ENCODE measurements around the gene GPR17.

- TF ChIP-seq, protein P1, sequence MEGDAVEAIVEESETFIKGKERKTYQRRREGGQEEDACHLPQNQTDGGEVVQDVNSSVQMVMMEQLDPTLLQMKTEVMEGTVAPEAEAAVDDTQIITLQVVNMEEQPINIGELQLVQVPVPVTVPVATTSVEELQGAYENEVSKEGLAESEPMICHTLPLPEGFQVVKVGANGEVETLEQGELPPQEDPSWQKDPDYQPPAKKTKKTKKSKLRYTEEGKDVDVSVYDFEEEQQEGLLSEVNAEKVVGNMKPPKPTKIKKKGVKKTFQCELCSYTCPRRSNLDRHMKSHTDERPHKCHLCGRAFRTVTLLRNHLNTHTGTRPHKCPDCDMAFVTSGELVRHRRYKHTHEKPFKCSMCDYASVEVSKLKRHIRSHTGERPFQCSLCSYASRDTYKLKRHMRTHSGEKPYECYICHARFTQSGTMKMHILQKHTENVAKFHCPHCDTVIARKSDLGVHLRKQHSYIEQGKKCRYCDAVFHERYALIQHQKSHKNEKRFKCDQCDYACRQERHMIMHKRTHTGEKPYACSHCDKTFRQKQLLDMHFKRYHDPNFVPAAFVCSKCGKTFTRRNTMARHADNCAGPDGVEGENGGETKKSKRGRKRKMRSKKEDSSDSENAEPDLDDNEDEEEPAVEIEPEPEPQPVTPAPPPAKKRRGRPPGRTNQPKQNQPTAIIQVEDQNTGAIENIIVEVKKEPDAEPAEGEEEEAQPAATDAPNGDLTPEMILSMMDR (conservative IDR thresholded peaks at IDR 0.05 in 1 of 2, IDR thresholded peaks at IDR 0.05 in 1 of 2; ENCODE audit: extremely low read depth in 1 of 2, insufficient read depth in 1 of 2, low read depth in 1 of 2, low read length in 2 of 2), result no peak
- TF ChIP-seq EZH2 (IDR thresholded peaks at IDR 0.05; ENCODE audit: borderline replicate concordance, low read length), result no peak
These were observed 51.7 kb downstream of the GPR17 start for GRCh38 chr2:127697482-127698180.
